IMR-90 (cell line): ENCODE results near the gene ACKR1. TPM values are rescaled to one million over a fixed set of nuclear protein-coding genes. Genes with fewer than 3 reads are reported as not detected.

Experiments used
- ATAC-seq: fragments of 200-7000 bp; cut with Tn5 transposase; 2 replicates; pipeline ENCODE4 v1.9.1; 2020; ENCODE audit warnings: low read depth, mild to moderate bottlenecking, moderate library complexity
- BruUV-seq: library from RNA; stranded (reverse); fragments of 400-500 nt; replicated peaks from 2 replicates; lab custom pipeline; 2021; lab: Mats Ljungman, UMichigan
- CTCF ChIA-PET: fragments of 300-600 bp; formaldehyde crosslinking; extraction: SDS; loops from one replicate; lab custom pipeline; 2021; ENCODE audit warnings: antibody characterized with exemption; lab: Yijun Ruan, JAX
- POLR2A ChIA-PET: fragments of 300-600 bp; sonication (Branson Sonifier 250); formaldehyde crosslinking; loops from one replicate; lab custom pipeline; 2022; ENCODE audit warnings: antibody characterized with exemption; ENCODE audit not compliant: unreplicated experiment; lab: Charles Lee
- DNase-seq: peaks from one replicate; pipeline ENCODE4 v3.0.0; 2013
- H2AFZ ChIP-seq: replicated peaks from 2 replicates; pipeline ENCODE3; 2013; ENCODE audit warnings: low read length, mild to moderate bottlenecking; ENCODE audit not compliant: poor library complexity
- H2AK5ac ChIP-seq: 2 replicates; pipeline ENCODE4 v1.6.1; 2013; ENCODE audit warnings: low read depth, low read length, inconsistent platforms
- H2AK9ac ChIP-seq: replicated peaks from 2 replicates; pipeline ENCODE3; 2013; ENCODE audit warnings: mild to moderate bottlenecking, low read depth, low read length, moderate library complexity; ENCODE audit not compliant: poor library complexity
- H2BK120ac ChIP-seq: 2 replicates; pipeline ENCODE4 v1.6.1; 2013; ENCODE audit warnings: low read depth, low read length, inconsistent platforms
- H2BK15ac ChIP-seq: 3 replicates; pipeline ENCODE4 v1.6.1; 2013; ENCODE audit warnings: low read depth, low read length, inconsistent platforms
- H2BK20ac ChIP-seq: 2 replicates; pipeline ENCODE4 v1.6.1; 2013; ENCODE audit warnings: low read depth, mild to moderate bottlenecking, inconsistent platforms, low read length, moderate library complexity
- H2BK5ac ChIP-seq: 2 replicates; pipeline ENCODE4 v1.6.1; 2013; ENCODE audit warnings: mild to moderate bottlenecking, low read depth, low read length, inconsistent platforms; ENCODE audit not compliant: poor library complexity, severe bottlenecking
- H3K14ac ChIP-seq: replicated peaks from 2 replicates; pipeline ENCODE4 v1.6.1; 2013; ENCODE audit warnings: low read depth, low read length, inconsistent platforms
- H3K18ac ChIP-seq: 2 replicates; pipeline ENCODE4 v1.6.1; 2013; ENCODE audit warnings: low read depth, low read length, control low read depth
- H3K23ac ChIP-seq: 2 replicates; pipeline ENCODE4 v1.6.1; 2013; ENCODE audit warnings: low read depth, low read length, inconsistent platforms
- H3K27ac ChIP-seq: 2 replicates; pipeline ENCODE4 v1.5.1; 2013; ENCODE audit warnings: mild to moderate bottlenecking, control low read depth, low read length; ENCODE audit not compliant: insufficient read depth
- H3K27me3 ChIP-seq: 2 replicates; pipeline ENCODE4 v1.6.1; 2013; ENCODE audit warnings: low read length; ENCODE audit not compliant: control insufficient read depth, insufficient read depth
- H3K36me3 ChIP-seq: 2 replicates; pipeline ENCODE4 v1.6.1; 2013; ENCODE audit warnings: low read length, mixed read lengths; ENCODE audit not compliant: control insufficient read depth, insufficient read depth
- H3K4ac ChIP-seq: 2 replicates; pipeline ENCODE4 v1.6.1; 2013; ENCODE audit warnings: low read depth, low read length, inconsistent platforms
- H3K4me1 ChIP-seq: 2 replicates; pipeline ENCODE4 v1.6.1; 2013; ENCODE audit warnings: low read length, mixed read lengths; ENCODE audit not compliant: control insufficient read depth, insufficient read depth
- H3K4me2 ChIP-seq: 2 replicates; pipeline ENCODE4 v1.6.1; 2013; ENCODE audit warnings: low read depth, mild to moderate bottlenecking, control low read depth, low read length, moderate library complexity
- H3K4me3 ChIP-seq: 2 replicates; pipeline ENCODE4 v1.5.1; 2013; ENCODE audit warnings: low read depth, mild to moderate bottlenecking, control low read depth, low read length, moderate library complexity; ENCODE audit not compliant: insufficient read depth
- H3K56ac ChIP-seq: 2 replicates; pipeline ENCODE4 v1.6.1; 2013; ENCODE audit warnings: low read length, inconsistent platforms; ENCODE audit not compliant: insufficient read depth; ENCODE audit errors: extremely low read depth
- H3K79me1 ChIP-seq, 2 experiments: 2 replicates each; pipeline ENCODE4 v1.6.1; 2013; ENCODE audit warnings: low read length in 2 of 2, inconsistent platforms in 1 of 2, low read depth in 1 of 2
- H3K9ac ChIP-seq: 2 replicates; pipeline ENCODE4 v1.6.1; 2013; ENCODE audit warnings: low read depth, low read length, control low read depth
- H3K9me1 ChIP-seq: 2 replicates; pipeline ENCODE4 v1.6.1; 2013; ENCODE audit warnings: low read length, inconsistent platforms; ENCODE audit not compliant: insufficient read depth
- H3K9me3 ChIP-seq: 2 replicates; pipeline ENCODE4 v1.6.1; 2013; ENCODE audit warnings: low read length; ENCODE audit not compliant: control insufficient read depth, insufficient read depth
- H4K20me1 ChIP-seq: 2 replicates; pipeline ENCODE4 v1.6.1; 2013; ENCODE audit warnings: low read length, inconsistent platforms; ENCODE audit not compliant: insufficient read depth
- H4K5ac ChIP-seq: 2 replicates; pipeline ENCODE4 v1.6.1; 2013; ENCODE audit warnings: mild to moderate bottlenecking, low read depth, low read length, control low read depth
- H4K8ac ChIP-seq, 2 experiments: 2 replicates each; pipeline ENCODE4 v1.6.1; 2013; ENCODE audit warnings: low read depth in 2 of 2, low read length in 2 of 2, control low read depth in 1 of 2, inconsistent platforms in 1 of 2
- H4K91ac ChIP-seq: 2 replicates; pipeline ENCODE4 v1.6.1; 2013; ENCODE audit warnings: low read depth, low read length, inconsistent platforms; ENCODE audit not compliant: insufficient read depth
- BHLHE40 ChIP-seq: fragments of 150-350 bp; IDR thresholded peaks from 2 replicates; pipeline ENCODE4 v1.6.1; 2016; ENCODE audit warnings: mild to moderate bottlenecking, low read depth, low read length
- CEBPB ChIP-seq: IDR thresholded peaks from 2 replicates; pipeline ENCODE4 v1.6.1; 2012; ENCODE audit warnings: low read depth, low read length, improper control_type of control experiment
- CHD1 ChIP-seq: IDR thresholded peaks from 2 replicates; pipeline ENCODE4 v1.6.1; 2012; ENCODE audit warnings: low read depth, low read length, improper control_type of control experiment
- FOS ChIP-seq: fragments of 150-350 bp; IDR thresholded peaks from 2 replicates; pipeline ENCODE4 v1.6.1; 2016; ENCODE audit warnings: low read depth, low read length
- MAFK ChIP-seq: IDR thresholded peaks from 2 replicates; pipeline ENCODE4 v1.6.1; 2012; ENCODE audit warnings: low read depth, low read length, improper control_type of control experiment
- MAZ ChIP-seq: IDR thresholded peaks from 2 replicates; pipeline ENCODE4 v1.6.1; 2012; ENCODE audit warnings: low read depth, mild to moderate bottlenecking, low read length, improper control_type of control experiment, moderate library complexity, borderline replicate concordance
- MXI1 ChIP-seq: IDR thresholded peaks from 2 replicates; pipeline ENCODE4 v1.6.1; 2012; ENCODE audit warnings: low read depth, mild to moderate bottlenecking, low read length, moderate library complexity, borderline replicate concordance
- POLR2A ChIP-seq: IDR thresholded peaks from 2 replicates; pipeline ENCODE4 v1.6.1; 2012; ENCODE audit warnings: mild to moderate bottlenecking, low read depth, low read length
- RAD21 ChIP-seq: IDR thresholded peaks from 2 replicates; pipeline ENCODE4 v1.6.1; 2012; ENCODE audit warnings: low read length, improper control_type of control experiment
- RCOR1 ChIP-seq: IDR thresholded peaks from 2 replicates; pipeline ENCODE4 v1.6.1; 2012; ENCODE audit warnings: mild to moderate bottlenecking, low read length, improper control_type of control experiment; ENCODE audit not compliant: insufficient replicate concordance
- RFX5 ChIP-seq: IDR thresholded peaks from 2 replicates; pipeline ENCODE4 v1.8.0; 2012; ENCODE audit warnings: low read depth, mild to moderate bottlenecking, low read length, moderate library complexity
- SMC3 ChIP-seq: fragments of 150-350 bp; IDR thresholded peaks from 2 replicates; pipeline ENCODE4 v1.6.1; 2016; ENCODE audit warnings: low read depth, mild to moderate bottlenecking, antibody characterized with exemption, low read length, moderate library complexity
- WGBS, 2 experiments: methylation state at CpG; one replicate each; pipeline versions ENCODE4 v1.1.5 to v1.1.7; 2013; ENCODE audit warnings: missing lambda C conversion rate in 2 of 2; ENCODE audit not compliant: insufficient read length in 1 of 2; ENCODE audit errors: extremely low coverage in 2 of 2; 5-methylcytosine and 5-hydroxymethylcytosine counted together
- dilution Hi-C: fragments of 300-500 bp; cut with HindIII; formaldehyde crosslinking; loops from one replicate; pipeline ENCODE4 v1.14.3; 2018; ENCODE audit warnings: low sequenced_read_pairs; ENCODE audit not compliant: unreplicated experiment
- in situ Hi-C: fragments of 300-500 bp; cut with MboI; formaldehyde crosslinking; loops from 3 replicates; pipeline ENCODE4 v1.14.3; 2019; ENCODE audit warnings: low sequenced_read_pairs, inconsistent platforms, mixed read lengths
- intact Hi-C: fragments of 100-400 bp; cut with micrococcal nuclease; formaldehyde crosslinking; loops from 2 replicates; pipeline ENCODE4 v1.10.0; 2022
- polyA plus RNA-seq, 3 experiments: library from polyadenylated mRNA; depleted of rRNA; stranded (reverse); fragments of >200 nt; gene quantifications; 2 replicates each; pipeline ENCODE4 v1.2.3, GENCODE V29; 2012; ENCODE audit warnings: low replicate concordance in 1 of 3
- total RNA-seq: library from RNA; depleted of rRNA; stranded (reverse); fragments of >200 nt; gene quantifications from 2 replicates; pipeline ENCODE4 v1.2.3, GENCODE V29; 2012
- TF ChIP-seq, protein P1 (sequence below): conservative IDR thresholded peaks from 2 replicates; pipeline ENCODE4 v1.5.1; 2012; ENCODE audit warnings: mild to moderate bottlenecking, low read depth, low read length, improper control_type of control experiment
- TF ChIP-seq, protein P2 (sequence below): fragments of 150-350 bp; IDR thresholded peaks from 2 replicates; pipeline ENCODE4 v1.6.1; 2016; ENCODE audit warnings: low read depth, mild to moderate bottlenecking, low read length, moderate library complexity, borderline replicate concordance
- TF ChIP-seq, protein P3 (sequence below): fragments of 150-350 bp; IDR thresholded peaks from 2 replicates; pipeline ENCODE4 v1.6.1; 2017; ENCODE audit warnings: mild to moderate bottlenecking, antibody characterized with exemption, low read length, low read depth

Gene ACKR1
- total and polyA plus RNA-seq, 2 of the 4 experiments (the other 2 are of a cell fraction), result not detected

DNA sequence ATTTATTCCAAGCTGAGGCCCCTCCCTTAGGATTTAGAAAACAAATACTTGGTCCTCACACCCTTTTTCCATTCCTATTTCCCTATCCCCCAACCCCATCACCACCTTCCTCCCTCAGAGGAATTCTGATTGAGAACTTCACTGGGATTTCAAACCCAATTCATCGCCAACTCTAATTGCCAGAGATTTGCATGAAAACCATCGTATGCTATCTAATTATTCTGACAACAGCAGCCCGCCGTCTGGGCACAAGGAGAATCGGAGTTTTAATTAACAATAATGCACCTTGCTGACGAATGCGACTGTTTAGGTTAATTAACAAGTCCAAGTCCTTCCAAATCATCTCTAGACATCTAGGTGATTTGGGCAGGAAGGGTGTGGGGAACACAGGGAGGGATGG, 4.4 kb downstream of the ACKR1 start:
- H3K27ac ChIP-seq, result no peak overlapping the region
- dilution Hi-C loops (no loop called here), intact Hi-C loops (no loop called here), in situ Hi-C loops (loop anchor here (25.0 kb wide), 1 partner anchor 678 kb away; no protein-coding TSS in a partner anchor)
- no peak overlapping the region for H3K9ac ChIP-seq
- no peak overlapping the region for H3K56ac ChIP-seq
- H3K27me3 ChIP-seq, result peaks cover 4% of the 10 kb centered on the region
- CTCF ChIA-PET, result interaction anchor here (0.6 to 1.0 kb wide), 3 partner anchors 8 to 805 kb away, joined by 3 to 4 read pairs (median 4); no protein-coding TSS in a partner anchor
- H2AK9ac ChIP-seq, result no peak overlapping the region
- H2AK5ac ChIP-seq, result no peak overlapping the region
- H3K14ac ChIP-seq, result no peak overlapping the region
- no peak overlapping the region for H4K8ac ChIP-seq
- 100% methylated on average over 1 of the region's 7 CpGs; no CpG with 5 or more reads in 1 of the 2 experiments for WGBS, 2 experiments
- H2BK120ac ChIP-seq, result no peak overlapping the region
- ATAC-seq (no peak), DNase-seq (no peak)
- no peak overlapping the region for H3K4ac ChIP-seq
- no peaks in the 10 kb centered on the region for H3K9me1 ChIP-seq
- no peak overlapping the region for H3K23ac ChIP-seq
- no peak overlapping the region for H3K18ac ChIP-seq
- BruUV-seq, result no TSS peak
- no peak overlapping the region for H4K5ac ChIP-seq
- H2BK20ac ChIP-seq, result no peak overlapping the region
- TF ChIP-seq POLR2A (no peak), RCOR1 (no peak), FOS (no peak), BHLHE40 (no peak), CEBPB (no peak), CHD1 (no peak), MAZ (no peak), RFX5 (no peak), RAD21 (no peak), SMC3 (no peak), MAFK (no peak), MXI1 (no peak)
- TF ChIP-seq, protein P1, sequence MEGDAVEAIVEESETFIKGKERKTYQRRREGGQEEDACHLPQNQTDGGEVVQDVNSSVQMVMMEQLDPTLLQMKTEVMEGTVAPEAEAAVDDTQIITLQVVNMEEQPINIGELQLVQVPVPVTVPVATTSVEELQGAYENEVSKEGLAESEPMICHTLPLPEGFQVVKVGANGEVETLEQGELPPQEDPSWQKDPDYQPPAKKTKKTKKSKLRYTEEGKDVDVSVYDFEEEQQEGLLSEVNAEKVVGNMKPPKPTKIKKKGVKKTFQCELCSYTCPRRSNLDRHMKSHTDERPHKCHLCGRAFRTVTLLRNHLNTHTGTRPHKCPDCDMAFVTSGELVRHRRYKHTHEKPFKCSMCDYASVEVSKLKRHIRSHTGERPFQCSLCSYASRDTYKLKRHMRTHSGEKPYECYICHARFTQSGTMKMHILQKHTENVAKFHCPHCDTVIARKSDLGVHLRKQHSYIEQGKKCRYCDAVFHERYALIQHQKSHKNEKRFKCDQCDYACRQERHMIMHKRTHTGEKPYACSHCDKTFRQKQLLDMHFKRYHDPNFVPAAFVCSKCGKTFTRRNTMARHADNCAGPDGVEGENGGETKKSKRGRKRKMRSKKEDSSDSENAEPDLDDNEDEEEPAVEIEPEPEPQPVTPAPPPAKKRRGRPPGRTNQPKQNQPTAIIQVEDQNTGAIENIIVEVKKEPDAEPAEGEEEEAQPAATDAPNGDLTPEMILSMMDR, result no peak
- TF ChIP-seq, protein P2, sequence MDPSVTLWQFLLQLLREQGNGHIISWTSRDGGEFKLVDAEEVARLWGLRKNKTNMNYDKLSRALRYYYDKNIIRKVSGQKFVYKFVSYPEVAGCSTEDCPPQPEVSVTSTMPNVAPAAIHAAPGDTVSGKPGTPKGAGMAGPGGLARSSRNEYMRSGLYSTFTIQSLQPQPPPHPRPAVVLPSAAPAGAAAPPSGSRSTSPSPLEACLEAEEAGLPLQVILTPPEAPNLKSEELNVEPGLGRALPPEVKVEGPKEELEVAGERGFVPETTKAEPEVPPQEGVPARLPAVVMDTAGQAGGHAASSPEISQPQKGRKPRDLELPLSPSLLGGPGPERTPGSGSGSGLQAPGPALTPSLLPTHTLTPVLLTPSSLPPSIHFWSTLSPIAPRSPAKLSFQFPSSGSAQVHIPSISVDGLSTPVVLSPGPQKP, result no peak
- TF ChIP-seq, protein P3, sequence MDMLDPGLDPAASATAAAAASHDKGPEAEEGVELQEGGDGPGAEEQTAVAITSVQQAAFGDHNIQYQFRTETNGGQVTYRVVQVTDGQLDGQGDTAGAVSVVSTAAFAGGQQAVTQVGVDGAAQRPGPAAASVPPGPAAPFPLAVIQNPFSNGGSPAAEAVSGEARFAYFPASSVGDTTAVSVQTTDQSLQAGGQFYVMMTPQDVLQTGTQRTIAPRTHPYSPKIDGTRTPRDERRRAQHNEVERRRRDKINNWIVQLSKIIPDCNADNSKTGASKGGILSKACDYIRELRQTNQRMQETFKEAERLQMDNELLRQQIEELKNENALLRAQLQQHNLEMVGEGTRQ, result no peak
- H3K4me2 ChIP-seq, result no peak overlapping the region
- no peaks in the 10 kb centered on the region for H3K9me3 ChIP-seq
- H3K4me3 ChIP-seq, result no peak overlapping the region
- no peaks in the 10 kb centered on the region for H3K4me1 ChIP-seq
- no peak overlapping the region for H2BK15ac ChIP-seq
- H3K79me1 ChIP-seq, result no peaks in the 10 kb centered on the region
- H4K91ac ChIP-seq, result no peak overlapping the region
- H2AFZ ChIP-seq, result no peak overlapping the region
- H4K20me1 ChIP-seq, result no peaks in the 10 kb centered on the region
- no peak overlapping the region for H2BK5ac ChIP-seq
- POLR2A ChIA-PET, result no interaction called here
- no peaks in the 10 kb centered on the region for H3K36me3 ChIP-seq
